ENCODE measurements around the gene TRABD2A.

- TF ChIP-seq, protein P1, sequence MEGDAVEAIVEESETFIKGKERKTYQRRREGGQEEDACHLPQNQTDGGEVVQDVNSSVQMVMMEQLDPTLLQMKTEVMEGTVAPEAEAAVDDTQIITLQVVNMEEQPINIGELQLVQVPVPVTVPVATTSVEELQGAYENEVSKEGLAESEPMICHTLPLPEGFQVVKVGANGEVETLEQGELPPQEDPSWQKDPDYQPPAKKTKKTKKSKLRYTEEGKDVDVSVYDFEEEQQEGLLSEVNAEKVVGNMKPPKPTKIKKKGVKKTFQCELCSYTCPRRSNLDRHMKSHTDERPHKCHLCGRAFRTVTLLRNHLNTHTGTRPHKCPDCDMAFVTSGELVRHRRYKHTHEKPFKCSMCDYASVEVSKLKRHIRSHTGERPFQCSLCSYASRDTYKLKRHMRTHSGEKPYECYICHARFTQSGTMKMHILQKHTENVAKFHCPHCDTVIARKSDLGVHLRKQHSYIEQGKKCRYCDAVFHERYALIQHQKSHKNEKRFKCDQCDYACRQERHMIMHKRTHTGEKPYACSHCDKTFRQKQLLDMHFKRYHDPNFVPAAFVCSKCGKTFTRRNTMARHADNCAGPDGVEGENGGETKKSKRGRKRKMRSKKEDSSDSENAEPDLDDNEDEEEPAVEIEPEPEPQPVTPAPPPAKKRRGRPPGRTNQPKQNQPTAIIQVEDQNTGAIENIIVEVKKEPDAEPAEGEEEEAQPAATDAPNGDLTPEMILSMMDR (IDR thresholded peaks at IDR 0.05): no peak
- TF ChIP-seq POLR2A (IDR thresholded peaks at IDR 0.05) (no peak), POLR2AphosphoS5 (IDR thresholded peaks at IDR 0.05) (no peak), EP300 (IDR thresholded peaks at IDR 0.05) (no peak)
Observed at GRCh38 chr2:84829693-84830092, 51.2 kb downstream of the TRABD2A start.
